ENCODE data around the gene USP6NL.

USP6NL gene

DNA sequence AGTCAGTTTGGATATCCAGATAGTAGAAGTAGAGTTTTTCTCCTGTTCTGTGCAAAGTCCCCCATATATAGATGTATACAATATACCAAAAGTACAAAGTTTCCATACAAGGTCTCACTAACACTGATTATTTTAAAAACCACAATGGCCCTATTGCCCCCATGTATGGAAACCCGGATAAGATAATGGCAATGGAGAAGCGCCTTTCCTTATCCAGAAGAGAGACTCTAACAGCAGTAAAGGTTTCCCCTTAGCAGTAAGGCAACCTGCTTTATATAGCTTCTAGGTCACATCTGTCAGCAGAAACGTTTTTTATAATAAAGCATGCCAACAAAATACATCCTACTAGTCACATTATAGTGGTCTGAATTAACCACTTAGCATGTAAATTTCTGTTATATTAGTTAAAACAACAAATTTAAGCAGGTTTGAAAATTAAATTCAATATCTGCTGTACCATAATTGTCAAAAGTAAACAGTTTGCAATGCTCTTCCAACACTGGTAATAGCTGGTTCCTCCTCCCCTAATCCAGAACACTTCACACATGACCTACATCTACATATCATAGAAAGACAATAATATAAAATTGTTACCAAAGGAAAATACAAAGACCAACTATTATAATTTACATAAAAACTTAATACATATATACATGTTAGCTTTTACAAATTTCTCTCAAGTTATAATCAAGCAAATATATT lies 22.4 kb downstream of the USP6NL start:
- DNase-seq = no peak

DNA sequence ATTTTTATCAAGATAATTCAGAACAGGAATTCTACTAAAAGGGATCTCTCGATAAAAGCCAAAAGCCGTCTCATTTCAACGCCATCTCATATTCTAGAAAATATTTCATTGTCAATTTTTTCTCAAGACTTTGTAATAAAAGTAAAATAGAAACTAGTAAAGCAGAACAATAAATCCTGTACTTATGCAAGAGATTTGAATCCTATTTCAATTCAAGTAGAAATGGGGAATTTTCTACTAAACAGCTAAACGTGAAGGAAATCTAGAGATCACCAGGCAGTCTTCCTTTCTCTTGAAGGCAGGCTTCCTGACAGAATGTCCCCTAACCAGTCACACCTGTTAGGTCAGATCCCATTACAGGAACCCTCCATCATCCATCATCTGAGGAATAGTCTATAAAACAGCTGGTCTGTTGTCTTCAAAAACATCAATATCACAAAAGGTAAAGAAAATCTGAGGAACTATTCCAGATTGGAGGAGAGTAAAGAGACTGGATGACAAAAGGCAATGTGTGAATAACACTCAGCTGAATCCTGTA lies 23.7 kb downstream of the USP6NL start:
- no peak for DNase-seq

DNA sequence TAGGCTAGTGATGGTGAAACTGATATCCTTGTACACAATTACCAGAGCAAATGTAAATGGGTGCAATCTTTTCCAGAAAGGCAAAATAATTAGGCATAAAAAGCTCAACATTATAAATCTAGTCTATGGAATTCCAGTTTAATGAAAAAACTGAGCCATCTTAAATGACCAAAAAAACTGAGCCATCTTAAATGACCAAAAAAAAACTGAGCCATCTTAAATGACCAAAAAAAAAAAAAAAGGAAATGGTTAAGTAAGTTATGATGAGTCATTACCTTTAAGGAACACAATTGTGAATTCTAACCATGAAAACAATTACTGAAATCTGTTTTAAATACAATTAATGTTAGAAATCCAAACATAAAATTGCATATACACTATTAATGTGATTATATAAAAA lies 25.3 kb downstream of the USP6NL start:
- no peak for DNase-seq

DNA sequence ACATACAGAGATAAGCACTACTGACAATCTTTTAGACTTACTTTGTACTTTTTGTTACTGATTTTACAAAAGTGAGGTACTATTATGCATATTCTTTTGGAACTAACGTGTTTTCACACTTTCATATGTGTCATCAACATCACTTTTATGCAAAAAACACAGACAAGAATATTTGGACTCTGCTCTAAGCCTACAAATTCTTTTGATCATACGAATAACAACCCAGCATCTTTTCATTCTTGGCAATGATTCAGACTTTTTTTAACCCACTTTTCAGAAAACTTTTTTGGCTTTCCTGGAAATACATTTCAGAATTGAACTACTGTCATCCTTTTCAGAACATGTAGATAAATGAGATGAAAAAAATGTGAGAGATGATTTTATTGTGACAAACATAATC lies 30.2 kb downstream of the USP6NL start:
- no peak for DNase-seq

DNA sequence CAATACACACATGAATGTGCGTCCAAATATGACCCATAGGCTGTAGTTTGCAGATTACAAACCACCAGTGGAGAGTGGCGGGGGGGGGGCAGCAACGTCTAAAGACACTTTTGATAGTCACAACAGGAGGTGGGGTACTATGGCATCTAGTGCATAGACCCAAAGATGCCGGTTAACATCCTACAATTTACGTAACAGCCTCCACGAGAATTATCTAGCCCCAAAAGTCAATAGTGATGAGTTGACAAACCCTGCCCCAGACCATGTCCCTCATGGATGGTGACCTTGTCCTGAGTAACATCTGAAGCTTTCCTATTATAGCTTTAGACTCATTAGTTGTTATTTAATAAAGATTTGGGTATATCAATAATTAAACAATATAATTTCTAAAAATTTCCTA lies 31.6 kb downstream of the USP6NL start:
- DNase-seq = no peak

DNA sequence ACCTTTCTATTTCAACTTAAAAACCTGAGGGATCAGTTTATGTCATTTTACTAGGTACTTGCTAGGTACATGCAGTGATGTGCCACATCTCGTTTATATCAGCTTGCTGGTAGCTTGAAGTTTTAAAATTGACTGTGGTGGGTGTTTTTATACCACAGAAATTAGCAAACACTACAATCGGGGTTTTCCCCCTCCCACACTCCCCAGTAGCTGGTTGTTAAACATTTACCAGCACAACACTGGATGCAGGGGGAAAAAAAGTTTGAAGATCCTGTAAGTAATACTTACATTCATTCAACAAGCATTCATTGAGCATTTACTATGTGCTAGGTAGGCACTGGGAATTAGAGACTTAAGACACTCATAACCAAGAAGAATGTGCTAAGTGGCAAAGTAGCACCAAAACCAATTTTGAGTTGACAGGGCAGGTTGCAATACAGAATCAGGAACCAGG lies 32.6 kb downstream of the USP6NL start:
- DNase-seq = no peak

DNA sequence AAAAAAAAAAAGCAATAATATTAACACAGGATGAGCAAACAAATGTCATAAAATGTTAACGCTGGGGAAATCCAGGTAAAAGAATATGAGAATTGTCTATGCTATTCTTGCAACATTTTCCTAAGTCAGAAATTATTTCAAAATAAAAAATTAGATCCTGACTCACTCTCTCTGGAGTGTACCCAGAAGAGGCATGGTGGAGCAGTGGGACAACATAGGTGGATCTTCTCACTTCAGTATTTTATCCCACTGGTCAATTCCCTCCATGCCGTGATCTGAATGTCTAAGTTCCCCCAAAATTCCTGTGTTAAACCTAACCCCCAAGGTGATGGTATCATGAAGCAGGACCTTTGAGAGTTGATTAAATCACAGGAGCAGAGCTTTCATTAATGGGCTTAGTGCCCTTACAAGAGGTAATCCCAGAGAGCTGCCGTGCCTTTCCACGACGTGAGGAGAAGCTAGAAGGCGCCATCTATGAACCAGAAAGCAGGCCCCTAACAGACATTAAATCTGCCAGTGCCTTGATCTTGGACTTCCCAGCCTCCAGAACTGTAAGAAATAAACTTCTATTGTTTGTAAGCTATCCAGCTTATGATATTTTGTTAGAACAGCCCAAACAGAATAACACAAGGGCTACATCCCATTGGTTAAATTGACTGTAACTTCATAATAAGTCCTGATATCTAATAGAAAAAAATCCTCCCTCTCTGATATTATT lies 35.2 kb downstream of the USP6NL start:
- DNase-seq = no peak

DNA sequence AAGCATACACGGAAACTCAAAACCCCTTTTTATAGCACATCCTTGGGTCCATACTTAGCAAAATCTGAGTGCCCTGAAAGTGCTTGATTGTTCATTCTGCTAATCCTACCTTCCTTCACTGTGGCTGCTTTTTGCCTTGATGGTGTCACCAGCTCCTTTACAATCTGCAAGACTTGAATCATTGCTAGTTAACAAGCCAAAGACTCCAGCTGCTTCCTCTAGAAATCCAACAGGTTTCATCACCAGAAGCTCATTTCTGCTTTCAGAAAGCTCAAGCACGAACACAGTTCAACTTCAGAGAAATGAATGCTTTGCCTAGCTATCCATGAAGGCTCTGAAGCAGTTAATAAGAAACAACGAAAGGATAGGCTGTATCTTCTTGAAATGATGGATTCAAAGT lies 38.0 kb downstream of the USP6NL start:
- no peak for DNase-seq

DNA sequence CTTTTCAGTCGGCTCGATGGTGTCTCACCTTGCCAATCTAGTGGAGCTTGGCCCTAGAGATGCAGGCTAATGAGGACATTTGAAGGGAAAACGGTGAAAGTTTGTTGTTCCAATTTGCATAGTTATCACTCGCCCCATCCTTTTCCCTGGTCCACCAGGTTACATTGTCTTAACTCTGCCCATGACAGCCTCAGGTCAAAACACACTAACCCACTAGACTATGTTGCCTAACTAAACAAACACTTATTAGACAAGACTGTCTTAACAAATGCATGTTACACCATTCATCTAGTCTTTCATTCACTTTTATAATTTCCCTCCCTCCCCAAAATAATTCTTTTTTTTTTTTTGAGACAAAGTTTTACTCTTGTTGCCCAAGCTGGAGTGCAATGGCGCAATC lies 40.7 kb downstream of the USP6NL start:
- no peak for DNase-seq

DNA sequence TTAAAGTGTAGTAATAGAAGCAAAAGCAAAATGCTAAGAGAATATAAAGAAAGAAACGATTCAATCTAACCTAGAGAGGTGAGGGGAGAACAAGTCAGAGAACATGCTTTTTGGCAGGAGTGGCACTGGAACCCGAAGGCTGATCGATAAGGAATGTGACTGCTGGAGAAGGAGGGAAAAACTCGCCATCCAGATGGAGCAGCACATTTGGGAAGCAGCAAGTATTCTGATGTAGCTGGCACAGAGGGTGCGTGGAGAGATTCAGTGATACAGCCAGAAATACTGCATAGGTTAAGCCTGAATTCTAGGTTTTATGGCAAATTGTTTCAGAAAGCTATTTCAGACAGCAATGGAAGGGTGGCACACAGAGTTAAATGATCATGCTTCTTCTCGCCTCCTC lies 42.0 kb downstream of the USP6NL start:
- no peak for DNase-seq

DNA sequence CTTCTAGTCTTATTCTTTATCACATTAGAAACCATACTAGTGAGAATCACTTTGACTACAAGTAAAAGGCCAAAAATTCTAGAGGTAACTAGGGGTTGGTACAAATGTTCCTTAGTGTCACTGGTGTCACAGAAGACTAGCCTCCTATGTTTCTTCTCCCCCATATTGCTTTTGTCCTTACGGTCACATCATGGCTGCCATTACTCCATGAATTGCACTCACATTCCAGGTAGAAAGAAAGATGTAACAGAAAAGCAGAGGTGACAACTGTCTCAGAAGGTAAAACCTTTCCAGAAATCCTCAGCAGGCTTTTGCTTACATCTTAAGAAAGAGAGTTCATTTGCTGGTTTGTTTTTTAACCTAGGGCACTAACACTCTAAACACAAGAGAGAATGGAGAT lies 42.9 kb downstream of the USP6NL start:
- DNase-seq = no peak

DNA sequence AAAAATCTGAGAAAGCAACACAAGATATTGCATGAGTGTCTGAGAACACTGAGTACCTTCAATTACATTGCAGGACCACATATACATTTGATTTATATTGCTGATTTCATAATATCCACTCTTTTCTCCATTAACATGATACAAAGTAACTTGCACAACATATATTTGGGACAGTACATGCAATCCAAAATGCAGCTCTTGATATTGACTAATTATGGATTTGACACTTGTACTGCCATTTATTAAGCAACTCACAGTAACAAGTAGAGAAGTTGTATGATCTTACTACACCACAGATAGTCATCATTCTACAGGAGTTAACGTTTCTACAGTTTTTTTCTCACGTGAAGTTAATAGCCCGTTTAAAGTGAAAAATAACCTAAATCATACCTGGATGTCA lies 46.7 kb downstream of the USP6NL start:
- no peak for DNase-seq

DNA sequence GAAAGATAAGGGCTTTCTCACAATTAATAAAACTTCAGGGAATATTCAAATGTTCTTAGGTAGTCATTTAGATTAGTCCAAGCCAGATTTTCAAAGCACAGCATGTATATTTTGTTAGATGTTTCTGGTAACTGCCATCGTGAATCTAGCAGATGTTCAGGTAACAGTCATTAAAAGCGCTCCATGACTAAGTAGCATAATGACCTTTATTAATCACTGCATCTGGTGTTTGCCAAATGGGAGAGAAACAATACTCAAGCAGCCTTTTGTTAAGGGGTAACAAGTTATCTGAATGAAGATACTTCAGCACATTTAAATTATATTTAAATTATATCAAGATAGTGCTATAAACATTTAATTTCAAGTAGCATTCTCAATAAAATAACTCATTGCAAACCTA lies 47.5 kb downstream of the USP6NL start:
- DNase-seq = no peak

DNA sequence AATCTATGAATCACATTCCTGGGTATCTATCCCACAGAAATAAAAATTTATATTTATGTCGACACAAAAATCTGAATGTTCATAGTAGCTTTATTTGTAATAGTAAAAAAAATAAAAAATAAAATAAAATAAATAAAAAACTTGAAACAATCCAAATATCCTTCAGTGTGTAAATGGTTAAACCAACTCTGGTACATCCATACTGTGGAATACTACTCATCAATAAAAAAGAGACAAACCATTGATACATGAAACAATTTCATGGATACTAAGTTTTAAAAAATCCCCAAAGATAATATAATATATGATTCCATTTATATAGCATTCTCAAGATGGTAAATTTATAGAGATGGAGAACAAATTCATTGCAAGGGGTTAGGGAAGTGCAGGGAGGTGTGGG lies 48.6 kb downstream of the USP6NL start:
- no peak for DNase-seq

DNA sequence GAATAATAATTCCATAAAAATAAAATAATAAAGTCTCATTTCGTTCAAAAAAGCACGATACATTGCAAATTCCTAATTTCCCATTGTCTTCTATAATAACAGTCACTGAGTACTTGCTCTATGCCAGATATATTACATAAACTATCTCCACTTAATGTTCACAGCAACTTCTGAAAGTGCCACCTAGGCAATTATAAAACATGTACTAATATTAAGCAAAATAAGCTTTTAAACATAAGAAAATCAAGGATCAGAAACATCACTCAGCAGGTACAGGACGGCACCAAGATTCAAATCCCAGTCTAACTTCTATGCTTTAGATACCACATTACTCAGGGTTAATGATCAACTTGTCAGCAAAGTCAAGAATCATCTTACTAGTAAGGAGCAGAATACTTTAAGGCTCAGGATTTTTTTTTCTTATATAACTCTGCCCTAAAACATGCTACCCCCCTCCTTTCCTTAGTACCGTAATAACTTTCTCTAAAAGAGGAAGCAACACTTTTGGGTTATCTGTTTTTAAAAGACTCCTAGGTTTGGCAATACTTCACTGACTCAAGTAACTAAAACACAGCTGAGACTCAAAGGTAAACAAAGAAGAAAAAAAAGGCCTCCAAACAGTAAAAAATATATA lies 51.3 kb downstream of the USP6NL start:
- DNase-seq = no peak

DNA sequence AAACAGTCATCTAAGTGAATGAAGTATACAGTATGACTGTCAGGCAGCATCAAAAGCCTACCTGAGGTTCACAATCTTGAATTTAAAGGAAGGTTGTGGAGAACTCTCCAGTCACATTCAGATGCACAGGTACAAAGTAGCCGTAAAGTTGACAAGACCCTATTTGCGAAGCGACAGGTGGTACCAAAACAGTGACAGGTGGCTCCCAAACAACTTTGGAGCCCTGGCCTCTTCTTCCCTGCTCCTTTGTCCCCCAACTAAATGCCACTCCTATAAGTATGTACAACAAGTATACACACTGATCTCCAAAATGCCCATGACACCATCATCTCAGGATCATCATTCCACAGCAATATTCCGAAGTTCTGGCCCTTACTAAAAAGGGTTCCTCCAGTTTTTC lies 53.5 kb downstream of the USP6NL start:
- no peak for DNase-seq

DNA sequence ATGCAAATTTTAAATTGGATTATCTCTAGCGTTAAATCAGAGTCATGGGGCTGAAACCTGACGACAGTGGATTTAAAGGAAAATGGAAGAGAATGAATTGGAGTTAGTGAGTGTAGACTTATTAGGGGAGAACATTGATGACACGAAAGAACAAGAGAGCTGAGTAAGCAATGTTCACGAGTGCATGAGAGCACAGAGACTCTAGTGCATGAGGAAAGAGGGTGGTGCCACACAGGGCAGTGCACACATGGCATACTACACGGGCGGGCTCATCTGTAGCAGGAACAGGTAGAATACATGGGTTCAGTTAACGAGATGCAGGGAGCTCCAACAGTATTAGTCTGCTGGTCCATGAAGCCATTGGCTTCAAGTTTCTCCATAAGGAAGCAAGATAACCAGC lies 53.9 kb downstream of the USP6NL start:
- no peak for DNase-seq

DNA sequence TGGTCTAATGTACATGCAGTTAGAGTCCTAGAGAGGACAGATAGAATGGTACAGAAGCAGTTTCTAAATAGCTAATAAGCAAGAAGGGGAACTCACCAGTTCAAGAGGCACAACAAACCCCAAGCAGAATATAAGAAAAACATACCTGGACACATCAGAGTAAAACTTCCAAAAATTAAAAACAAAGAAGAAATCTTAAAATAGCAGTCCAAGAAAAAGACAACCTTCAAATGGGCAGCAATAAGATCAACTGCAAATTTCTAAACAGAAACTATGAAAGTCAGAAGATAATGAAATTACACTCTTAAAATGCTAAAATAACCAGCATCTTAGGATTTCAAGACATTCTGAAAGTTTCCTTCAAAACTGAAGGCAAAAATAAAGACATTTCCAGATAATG lies 55.9 kb downstream of the USP6NL start:
- no peak for DNase-seq

DNA sequence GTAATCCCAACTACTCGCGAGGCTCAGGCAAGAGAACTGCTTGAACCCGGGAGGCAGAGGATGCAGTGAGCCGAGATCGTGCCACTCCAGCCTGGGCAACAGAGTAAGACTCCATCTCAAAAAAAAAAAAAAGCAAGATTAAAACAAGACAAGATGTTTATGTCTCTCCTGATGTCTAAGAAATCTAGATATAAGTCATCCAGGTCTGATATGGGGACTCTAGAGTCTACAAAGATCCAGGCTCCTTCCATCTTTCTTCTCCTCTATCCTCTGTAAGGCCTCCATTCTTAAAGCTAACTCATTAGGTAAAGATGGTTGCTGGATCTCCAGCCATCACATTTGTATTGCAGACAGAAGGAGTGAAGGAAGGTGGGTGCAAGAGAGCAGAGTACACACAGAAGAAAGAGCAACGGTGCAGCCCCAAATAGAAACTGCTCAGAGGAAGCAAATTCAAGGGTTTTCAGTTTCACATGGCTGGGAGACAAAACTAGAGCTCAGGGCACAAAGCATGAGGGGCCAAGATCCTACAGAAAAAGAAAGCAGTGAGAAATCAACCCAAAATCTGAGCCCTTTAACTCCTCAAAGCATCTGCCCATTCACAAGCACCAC lies 57.6 kb downstream of the USP6NL start:
- DNase-seq = no peak

DNA sequence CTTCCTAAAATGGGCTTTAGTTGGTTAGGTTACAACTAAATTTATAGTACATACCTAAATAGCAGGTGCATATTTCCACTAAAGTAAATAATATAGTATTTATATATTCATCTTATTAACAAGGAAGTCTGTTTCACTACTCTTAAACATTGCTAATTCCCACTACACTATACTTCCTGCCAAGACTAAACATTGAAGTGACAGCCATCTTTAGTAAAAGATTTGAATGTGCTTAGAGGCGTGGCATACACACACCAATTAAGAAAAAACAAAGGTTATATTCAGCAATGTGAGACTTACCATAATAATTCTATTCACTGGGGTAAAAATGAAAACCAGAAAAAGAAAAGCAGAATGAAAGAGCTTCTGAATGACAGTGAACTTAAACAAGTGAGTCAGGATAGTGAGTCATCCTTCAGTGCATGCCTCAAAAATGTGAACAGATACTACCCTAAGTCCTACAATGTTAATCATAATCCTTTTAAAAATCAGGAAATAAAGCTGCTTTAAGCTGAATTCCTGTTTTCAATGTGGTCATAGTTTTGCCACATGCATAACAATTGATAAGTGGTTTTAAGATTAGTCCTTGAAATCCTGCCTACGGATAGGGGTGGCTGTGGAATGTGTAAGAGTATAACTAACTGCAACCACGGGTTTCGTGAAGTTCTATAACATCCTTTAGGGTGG lies 59.4 kb downstream of the USP6NL start:
- DNase-seq = no peak

DNA sequence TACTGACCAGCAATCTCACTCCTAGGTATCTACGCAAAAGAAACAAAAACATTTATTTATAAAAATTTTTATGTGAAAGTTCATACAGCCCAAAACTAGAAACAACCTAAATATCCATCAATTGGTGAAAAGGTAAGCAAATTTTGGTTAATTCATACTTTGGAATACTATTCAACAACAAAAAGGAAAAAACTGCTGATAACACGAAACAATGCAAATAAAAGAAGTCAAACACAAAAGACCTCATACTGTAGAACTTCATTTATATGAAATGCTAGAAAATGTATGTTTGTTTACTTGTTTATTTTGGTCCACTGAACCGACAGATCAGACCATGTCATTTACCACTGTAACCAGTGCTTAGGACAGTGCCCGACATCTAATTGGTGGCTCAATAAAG lies 60.3 kb downstream of the USP6NL start:
- DNase-seq = no peak

DNA sequence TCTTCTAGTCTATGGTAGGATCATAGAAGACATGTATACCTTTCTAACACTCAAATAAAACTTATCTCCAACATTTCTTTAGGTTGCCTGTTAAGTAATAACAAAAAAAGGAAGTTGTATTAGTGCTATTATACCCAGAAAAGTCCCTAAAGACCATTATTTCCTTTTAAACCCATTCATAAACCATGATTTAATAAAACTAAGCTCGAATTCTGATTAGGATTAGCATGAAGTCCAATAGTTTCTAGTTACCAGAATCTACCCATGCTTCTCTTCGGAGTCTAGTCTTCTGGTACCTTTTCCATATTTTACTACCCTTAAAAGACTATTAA lies 62.7 kb downstream of the USP6NL start:
- DNase-seq = no peak

DNA sequence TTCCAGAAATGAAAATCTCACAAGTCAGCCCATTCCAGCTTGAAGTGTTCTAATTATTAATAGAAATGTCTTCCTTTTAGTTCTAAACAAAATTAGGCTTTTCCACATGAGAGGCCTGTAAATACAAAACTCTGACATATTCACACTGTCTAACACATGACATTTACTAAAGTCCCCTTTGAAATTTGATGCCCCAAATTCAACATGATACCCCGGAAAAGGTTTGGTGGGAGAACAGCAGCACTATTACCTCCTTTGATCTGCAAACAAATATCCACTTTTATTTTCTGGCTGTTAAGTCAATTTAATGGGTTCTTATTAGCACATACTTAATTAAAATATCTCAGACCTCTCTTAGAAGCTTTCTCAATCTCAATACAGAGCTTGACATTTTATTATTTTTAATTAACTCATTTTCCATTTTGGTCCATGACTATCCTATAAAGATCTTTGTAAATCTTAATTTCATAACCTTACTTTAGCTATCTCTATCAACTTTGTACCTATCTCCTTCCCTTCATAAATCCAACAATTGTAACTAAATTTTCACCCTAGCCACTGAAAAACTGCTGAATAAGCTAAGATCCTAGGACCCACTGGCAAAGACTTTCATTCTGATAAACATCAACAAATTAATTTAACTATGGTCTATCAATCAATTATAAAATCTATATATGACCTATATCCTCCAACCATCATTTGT lies 63.2 kb downstream of the USP6NL start:
- DNase-seq = no peak

Data from NCI-H1694 (cell line).